Activated CD4-positive, alpha-beta T cell treated with anti-CD3 and anti-CD28 coated beads for 4 hours (primary cell): ENCODE data around the gene SMAD6.

Source experiments
- DNase-seq, 2 donors: peaks; one replicate each; pipeline ENCODE4 v3.0.0-alpha.2; 2020

Gene SMAD6

DNA sequence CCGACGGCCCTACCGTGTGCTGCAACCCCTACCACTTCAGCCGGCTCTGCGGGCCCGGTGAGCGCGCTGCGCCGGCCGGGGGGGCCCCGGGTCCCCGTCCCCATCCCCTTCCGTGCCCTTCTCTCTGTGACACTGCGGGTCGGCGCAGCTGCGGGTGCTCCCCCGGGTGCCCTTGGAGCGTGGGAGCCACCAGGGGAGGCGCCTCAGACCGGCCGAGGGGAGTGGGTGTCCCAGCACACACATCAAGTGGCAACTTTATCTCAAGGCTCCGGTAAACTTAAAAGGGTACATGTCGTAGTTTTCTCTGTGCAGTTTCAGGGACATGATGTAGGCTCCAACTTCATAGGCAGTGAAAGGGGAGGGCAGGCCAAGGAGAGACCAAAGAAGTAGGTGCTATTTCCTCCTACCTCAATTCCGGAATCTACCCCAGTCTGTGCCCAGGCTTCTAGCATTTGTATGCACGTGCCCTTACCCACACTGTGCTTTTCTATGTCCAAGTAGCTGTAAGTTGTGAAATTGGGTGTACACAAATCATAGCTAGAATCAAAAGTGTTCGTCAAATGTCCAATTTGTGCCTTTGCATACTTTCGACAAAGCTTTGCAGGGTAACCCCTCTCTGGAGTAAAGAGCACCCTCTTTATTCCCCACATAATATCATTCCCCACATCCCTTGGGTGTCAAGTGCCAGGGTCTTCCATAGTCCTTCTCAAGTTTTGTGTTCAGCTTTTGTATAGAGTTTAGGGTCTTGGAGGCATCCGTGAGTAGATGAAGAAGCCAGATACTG is 2.2 kb downstream of the SMAD6 start:
- no peak for DNase-seq

DNA sequence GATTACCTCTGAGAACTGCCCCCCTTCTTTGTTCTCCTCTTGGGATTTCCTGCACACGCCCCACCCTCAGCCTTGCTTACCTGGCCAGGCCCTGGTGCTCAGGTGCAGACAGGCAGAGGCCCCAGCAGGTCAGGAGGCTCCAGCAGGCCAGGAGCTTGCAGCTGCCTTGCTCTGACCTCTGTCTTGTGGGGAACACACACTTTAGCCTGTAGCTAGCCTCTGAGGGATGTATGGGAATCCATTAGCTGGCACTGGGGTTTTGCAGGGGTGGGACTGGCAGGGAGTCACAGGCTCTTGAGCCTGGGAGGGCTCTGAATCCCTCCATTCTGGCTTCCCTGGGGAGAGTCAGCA is 2.7 kb downstream of the SMAD6 start:
- no peak for DNase-seq

DNA sequence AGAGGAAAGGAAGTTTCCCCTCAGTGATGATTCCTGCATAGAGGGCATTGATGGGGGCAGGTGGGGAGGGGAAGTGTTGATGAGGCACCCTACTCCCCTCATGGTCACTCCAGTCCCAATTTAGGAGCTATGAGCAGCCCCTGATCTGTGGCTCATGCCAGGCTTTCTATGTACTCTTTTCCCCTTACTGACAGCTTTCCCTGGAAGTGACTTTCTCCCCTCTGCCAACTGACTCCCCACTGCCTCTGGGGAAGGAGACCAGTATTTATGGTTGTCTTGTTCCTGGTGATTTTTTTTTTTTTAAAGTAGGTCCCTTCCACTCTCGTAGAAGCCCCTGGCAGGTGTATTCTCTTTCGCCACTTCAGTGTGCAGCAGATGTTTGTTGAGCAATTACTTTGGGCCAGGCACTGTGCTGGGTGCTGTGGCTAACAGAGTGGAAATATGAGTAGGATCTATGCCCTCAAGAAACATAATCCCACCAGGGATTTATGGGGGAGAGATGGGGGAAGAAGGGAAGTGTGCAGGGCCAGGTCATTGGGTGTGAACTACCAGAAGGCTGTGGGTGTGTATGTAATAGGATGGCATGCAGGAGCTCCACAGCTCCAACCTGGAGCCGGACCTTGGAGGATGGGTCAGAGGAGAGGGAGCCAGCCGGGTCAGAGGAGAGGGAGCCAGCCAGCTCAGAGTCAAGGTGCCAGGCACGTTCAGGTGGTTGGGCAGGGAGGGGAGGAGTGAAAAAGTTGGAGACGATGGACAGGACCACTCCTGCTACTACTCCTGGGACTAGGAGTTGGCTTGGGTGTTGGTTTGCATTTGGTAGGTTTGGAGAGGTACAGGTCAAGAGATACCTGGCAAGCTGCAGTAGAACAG is 3.5 kb downstream of the SMAD6 start:
- DNase-seq: no peak

DNA sequence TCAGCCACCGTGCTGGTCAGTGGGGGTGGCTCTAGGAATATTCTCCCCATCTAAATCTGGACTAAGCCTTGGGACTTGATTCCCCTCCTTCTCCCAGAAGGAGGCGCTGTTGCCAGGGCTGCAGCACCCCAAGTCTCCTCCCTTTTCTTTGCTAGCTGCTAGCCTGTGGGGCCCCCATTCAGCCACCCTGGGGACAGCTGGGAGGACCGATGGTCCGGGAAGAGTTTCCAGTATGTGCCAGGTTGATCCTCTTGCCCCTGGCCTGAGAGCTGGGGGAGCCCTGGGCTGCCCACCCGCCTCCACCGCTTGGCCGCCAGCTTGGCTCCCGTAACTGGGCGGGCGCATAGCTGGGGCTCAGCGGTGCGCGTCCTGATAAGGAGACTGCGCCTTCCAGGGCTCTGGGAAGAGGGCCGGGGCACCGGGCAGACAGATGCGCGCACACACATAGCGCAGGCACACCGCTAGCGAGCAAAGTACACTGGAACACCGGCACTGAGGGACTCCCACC is 4.2 kb downstream of the SMAD6 start:
- DNase-seq: no peak

DNA sequence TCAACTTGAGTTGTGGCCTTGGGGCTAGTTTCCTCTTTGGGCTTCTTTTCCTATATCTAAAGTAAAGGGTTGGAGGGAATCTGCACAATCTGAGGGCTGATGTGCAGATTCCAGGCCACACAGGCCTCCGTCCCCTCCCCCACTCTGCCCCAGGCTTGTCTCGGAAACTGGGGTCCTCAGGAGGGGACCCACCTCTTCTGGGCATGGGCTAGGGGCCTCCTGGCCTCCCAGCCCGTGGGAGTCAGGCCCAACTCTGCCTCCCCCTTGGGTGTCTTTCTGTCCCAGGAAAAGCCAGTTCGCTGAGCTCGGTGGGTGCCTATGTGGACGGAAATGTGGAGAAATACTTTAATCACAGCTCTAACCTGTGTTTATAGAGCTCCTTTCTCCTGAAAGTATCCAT is 4.8 kb downstream of the SMAD6 start:
- DNase-seq: no peak

DNA sequence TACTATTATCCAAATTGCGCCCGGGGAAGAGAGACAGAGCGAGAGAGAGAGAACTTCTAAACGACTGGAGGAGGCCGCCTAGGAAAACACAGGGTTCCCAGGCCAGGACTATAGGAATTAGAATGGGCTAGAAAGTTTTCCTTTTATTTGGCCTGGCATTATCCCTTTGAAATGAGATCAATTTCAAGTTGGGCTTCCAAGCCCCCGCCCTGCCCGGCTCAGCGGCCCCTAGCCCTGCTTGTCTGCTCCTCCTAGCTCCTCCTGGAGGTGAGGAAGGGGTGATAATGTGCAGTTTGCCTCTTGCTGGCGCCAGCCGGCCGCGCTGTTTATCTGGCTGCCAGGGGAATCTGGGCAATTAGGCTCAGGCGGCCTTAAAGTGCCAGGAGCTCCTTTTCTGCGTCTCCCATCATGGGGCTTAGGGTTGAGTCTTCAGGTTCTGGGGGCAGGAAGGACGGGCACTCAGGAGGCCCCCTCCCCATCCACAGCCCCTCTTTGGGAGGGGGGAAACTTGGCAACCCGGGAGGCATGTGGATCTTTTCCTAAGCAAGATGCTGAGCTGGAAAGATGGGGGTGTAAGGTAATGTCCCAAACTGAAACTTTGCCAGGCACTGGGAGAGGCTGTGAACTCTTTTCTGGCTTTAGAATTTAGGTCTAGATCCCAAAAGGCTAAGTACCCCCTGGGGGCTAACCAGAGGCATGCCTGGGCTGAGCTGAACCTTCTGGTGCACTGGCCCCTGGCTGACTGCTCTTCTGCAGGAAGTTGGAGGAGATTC is 5.5 kb downstream of the SMAD6 start:
- DNase-seq: no peak

DNA sequence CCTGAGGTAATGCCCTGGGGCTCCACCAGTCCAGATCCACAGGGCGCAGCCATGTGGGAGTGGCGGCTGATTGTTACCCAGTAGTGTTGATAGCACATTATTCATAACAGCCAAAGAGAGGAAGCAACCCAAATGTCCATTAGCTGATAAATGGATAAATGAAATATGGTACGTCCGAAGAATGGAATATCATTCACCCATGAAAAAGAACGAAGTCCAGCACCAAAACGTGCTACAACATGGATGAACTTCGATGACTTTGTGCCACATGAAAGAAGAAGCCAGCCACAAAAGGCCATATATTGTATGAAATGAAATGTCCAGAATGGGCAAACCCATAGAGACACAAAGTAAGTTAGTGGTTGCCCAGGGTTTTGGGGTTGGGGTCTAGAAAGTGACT is 6.4 kb downstream of the SMAD6 start:
- DNase-seq: no peak

DNA sequence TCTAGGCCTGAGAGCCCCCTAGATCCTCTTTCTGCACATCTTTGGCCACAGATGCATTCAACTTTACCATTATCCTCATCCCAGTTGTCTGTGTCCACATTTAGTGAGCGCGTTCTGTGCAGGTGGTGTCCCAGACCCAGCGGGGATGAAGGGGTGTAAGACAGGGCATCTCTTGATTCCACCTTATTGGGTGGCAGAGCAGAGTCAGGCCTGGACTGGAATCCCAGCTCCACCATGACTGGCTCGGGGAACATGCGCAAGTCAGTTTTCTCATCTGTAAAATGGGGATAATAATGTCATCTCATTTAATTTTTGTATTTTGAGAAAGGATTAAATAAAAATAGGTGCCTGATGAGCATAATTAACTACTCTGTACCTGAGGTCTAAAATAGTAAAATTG is 7.8 kb downstream of the SMAD6 start:
- no peak for DNase-seq

DNA sequence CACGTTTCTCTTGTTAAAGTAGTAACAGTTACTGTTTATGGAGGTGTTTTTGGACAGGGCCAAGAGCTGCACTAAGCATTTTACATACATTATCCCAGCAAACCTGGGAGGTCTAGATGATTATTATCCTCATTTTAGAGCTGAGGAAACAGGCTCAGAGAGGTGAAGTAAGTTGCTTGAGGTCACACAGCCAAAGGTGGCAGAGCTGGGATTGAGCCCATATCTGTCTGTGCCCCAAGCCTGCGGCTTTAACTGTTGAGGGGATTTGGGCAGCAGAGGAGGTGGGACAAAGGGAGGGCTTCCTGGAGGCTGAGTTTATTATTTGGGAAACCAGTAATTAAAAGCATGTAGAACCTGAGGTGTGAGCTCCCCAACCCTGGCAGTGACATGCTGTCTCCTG is 9.2 kb downstream of the SMAD6 start:
- no peak for DNase-seq

DNA sequence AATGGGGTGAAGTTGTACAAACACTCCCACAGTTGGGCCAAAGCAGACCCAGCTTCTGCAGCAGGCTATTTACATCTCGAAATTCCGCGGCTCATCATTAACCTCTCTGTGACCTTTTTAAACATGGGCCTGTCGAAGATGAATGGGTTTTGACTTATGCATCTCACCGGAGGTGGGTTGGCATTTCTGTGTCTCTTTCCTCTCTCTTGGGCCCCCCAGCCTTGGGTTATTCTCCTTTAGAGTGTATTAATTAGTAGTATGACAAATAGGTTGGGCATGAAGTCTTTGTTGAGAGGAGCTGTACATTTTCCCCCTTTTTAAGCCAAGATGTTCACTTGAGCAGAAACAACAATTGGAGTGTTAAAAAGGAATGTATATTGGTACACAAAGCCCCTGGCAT is 9.8 kb downstream of the SMAD6 start:
- DNase-seq: no peak

DNA sequence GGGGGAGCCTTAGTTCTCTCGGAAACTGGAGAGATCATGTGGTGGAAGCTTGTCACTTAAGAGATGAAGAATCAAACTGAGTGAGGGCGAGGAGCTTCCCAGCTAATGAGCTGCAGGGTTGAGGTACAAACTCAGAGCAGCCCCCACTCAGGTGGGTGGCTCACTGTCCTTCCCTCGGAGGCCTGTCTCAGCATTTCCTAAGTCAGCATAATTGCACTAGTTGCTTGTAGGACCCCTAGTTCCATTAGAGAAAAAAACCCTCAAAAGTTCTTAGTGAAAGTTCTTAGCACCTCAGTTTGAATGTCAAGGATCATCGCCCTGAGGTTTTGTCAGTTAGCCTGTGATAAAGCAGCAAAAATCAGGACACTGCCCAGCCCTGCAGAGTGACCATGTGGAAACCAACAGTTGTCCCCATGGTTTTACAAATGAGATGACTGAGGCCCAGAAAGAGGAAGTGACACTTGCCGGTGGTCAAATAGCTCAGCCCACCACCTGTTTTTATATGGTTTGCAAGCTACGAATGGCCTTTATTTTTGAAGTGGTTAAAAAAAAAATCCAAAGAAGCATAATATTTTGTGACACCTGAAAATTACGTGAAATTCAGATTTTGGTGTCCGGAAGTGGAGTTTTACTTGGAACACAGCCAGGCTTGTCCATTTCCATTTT is 11.9 kb downstream of the SMAD6 start:
- DNase-seq: no peak

DNA sequence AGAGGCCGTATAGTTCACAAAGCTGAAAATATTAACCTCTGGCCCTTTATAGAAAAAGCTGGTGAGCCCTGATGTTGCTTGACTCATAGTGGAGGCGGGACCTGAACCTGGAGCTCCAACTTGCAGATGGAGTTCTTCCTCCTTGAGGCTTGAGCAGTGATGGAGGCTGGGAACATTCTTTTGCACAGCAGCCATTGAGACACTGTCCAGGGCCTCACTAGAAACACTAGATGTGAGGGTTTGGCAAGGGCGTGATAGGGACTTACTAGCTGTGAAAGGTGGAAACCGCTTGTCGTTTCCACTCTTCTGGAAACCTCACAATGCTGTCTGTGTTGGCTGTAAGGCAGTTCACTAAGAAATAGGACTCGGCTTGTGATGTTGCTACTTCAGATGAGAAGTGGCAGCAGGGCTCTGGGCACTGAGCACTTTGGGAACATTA is 12.5 kb downstream of the SMAD6 start:
- DNase-seq: no peak

DNA sequence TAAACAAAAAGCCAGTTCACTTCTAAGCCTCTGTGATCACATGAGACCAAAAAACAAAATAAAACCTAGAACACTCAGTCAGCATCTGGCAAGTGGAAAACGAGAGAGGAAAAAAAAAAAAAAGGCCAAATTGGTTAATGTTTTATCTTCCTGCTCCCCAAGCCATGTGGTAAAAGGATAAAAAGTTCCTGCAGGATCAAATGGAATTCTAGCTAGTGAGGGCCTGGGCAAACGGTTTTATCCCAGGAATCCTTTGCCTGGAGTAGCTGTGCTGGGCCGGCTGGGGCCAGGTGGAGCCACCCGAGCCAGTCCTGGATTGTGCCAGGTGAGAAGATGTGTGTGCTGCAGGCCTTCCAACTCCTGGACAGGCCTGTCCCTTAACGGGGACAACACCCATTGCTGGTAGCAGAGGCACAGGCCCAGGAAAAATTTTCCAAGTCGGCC is 13.2 kb downstream of the SMAD6 start:
- no peak for DNase-seq

DNA sequence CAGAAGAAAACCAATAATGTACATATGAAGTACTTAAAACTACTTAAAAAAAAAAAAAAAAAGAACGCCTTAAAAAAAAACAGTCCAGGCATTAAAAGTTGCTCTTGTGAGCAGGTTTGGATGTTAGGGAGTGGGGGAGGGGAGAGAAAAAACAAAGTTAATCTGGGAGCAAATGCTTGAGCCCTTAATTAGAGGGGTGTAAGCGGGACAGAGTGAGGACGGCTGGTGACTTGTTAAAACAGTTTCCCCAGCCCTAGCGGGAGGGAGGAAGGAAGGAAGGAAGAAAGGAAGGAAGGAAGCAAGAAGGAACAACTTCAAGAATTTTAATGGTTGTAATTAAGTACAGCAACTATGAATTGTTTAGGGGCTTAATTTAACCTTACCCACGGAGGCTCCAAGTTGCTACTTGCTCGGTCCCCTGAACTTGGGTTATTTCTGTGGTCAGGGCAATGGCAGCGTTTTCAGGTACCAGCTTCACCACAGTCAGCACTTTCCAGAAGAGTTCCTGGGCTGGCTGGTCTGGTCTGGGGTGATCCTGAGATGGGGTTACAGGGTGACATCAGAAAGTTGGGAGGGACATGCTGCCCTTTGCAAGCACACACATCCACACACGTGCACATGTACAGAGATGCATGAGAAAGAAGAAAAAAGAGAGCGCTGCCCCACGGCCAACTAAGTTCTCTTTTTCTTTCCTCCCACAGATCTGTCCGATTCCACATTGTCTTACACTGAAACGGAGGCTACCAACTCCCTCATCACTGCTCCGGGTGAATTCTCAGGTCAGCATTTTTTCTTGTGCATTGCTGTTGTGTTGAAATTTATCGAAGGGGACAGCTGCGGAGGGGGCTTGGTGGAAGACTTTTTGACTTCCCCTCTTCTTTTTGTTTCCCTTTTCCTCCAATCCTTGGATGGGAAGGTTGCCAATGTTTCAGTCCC is 14.0 kb downstream of the SMAD6 start:
- DNase-seq: no peak

DNA sequence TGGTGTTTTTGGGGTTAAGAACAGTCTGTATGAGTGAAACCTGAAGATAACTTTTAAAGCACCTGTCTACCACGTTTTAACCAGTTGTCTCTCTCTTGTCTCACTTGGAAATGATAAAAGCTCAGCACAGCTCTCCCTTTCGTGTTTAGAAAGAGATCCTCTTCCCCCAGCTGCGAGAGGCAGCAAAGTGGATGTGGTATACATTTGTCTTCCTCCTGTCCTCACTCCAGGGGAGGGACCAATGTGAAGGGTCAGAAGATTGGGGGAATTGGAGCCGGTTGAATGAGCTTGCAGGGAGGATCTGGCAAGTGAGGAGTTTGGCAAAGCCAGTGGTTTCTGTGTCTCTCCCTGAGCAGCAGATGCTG is 14.6 kb downstream of the SMAD6 start:
- no peak for DNase-seq

DNA sequence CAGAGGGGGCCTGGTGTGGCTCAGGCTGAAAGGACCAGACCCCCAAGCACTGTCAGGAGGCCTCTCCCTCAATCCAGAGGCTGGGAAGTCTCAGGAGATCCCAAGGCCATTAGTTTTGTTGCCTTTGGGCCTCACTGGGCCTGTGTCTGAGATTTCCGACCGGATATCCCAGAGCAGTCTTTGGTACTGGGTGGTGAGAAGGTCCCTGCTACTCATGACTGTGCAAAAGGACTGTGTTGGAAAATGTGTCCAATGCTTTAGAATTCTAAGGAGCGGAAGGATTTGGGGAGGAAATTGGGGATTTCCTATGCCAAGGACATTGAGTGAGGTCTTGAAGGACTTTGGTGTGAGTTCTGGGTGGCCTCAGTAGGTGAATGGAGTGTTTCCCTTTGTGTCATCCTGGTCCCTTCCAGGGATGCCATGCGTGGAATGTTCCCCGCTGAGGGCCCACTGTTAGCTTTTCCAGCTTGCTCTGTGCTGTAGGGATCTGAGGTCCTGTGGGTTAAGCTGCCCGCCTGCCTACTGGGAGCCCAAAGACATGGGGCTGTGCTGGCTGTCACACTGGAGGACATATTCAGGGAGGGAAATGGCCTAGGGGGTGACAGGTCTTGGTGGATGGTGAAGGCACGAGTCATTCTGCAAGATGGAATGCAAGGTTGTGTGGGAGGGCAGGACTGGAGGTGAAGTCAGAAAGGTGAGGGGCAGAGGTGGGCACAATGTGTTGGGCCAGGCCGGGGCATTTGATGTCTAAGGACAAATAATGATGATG is 16.4 kb downstream of the SMAD6 start:
- no peak for DNase-seq

DNA sequence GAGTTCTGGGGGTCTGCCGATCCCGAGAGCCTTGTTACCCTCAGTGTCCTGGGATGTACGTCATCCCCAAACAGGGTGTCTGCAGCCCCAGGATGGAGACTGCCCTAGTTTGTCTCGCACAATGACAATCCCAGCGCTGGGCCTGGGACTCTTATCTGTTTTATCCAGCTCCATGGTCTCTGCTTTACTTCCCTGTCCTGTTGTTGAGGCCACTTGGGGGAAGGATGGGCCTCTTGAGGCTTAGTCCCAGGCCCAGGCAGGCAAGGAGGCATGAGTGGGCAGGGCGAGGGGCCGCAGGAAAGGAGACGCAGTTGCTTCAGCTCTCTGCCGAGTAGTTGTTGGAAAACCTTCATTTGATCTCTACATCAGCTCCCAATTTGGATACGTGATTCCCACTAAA is 17.4 kb downstream of the SMAD6 start:
- DNase-seq: no peak

DNA sequence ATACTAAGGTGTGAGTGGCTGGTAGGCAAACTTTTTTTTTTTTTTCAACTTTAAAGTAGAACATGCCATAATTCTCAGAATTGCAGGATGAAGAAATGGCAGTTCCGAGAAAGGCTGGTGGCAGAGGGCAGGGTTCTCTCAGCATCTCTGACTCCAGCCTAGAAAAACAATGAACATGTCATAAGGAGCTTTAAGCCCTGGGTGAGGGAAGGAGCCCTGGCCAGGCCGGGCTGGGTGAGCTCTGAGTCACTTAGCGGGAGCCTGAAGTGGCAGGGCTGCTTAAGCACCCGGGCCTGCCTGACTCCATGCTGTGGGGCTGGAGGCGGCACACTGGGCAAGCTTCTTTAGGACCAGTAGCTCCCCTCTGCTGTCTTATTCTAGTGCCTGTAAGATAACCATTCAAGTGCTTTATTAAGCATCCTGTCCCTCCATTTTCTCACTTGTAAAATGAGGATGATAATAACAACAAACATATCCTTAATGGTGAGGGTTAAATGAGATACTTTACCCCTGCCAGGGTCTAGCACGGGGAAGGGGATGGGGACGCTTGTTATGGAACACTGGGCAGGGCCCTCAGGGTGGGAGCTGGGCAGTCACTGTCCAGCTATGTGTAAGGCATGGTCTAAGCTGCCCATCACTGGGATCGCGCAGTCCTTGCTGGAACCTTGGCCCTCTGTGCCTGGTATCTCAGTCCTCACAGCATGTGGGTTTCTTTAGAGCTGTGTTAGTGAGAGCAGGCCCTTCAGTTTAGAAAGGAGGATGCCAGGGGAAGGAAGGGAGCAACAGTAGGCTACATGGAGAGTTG is 18.4 kb downstream of the SMAD6 start:
- DNase-seq: no peak

DNA sequence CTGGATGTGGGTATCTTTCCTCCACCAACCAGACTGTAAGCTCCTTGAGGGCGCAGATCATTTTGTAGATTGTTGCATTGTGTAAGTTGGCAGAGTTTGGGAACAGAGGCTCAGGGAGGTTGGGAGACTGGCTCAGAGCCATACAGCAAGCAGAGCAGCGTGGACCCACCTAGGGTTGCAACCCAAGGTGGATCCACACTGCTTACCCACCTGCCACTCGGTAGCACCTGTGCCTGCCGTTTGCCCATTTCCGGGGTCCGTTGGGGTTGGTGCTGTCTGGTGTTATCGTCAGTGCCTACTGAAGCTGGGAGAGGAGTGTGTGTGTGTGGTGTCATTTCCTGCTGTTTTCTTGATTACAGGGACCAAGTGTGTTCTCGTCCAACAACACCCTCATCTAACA is 19.0 kb downstream of the SMAD6 start:
- DNase-seq: no peak

DNA sequence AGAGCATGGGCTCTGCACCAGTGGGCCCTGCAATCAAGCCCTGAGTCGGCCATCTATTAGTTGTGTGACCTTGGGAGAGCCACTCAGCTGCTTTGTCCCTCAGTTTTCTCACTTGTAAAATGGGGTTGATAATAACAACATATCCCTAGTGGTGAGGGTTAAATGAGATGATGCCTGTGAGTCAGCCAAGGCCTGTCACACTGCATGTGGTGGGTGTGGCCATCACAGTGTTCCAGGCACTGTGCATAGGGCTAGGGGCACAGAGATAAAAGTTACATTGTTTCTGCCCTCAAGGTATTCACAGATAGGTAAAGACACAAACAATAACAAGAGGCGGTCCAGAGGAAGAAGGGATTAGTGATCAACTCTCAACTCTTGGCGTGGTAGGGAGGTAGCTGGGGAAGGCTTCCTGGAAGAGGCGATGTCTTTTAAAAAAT is 19.5 kb downstream of the SMAD6 start:
- no peak for DNase-seq
